MM.1S (cell line): Measurements from ENCODE around the gene PARP11.

ENCODE experiments used
- DNase-seq: peaks from one replicate; pipeline ENCODE4 v3.0.0-alpha.2; 2015
- H2AFZ ChIP-seq: fragments of 300-600 bp; sonication (generic); 2 replicates; pipeline ENCODE4 v1.6.0; 2016; ENCODE audit warnings: antibody characterized with exemption, low read length
- H3F3A ChIP-seq: fragments of 300-600 bp; sonication (generic); 2 replicates; pipeline ENCODE4 v1.6.1; 2016; ENCODE audit warnings: mild to moderate bottlenecking, antibody characterized with exemption, low read length, moderate library complexity, mixed read lengths; ENCODE audit not compliant: insufficient read depth
- H3K27ac ChIP-seq: fragments of 300-600 bp; sonication (generic); 2 replicates; pipeline ENCODE4 v1.5.1; 2016; ENCODE audit warnings: mild to moderate bottlenecking, low read length
- H3K27me3 ChIP-seq: fragments of 300-600 bp; sonication (generic); replicated peaks from 2 replicates; pipeline ENCODE4 v1.6.0; 2016; ENCODE audit warnings: low read length; ENCODE audit not compliant: insufficient read depth
- H3K36me3 ChIP-seq: fragments of 300-600 bp; sonication (generic); replicated peaks from 2 replicates; pipeline ENCODE4 v1.6.1; 2016; ENCODE audit warnings: mild to moderate bottlenecking, low read length, mixed read lengths; ENCODE audit not compliant: insufficient read depth
- H3K4me1 ChIP-seq: fragments of 300-600 bp; sonication (generic); 2 replicates; pipeline ENCODE4 v1.6.1; 2016; ENCODE audit warnings: low read length, mixed read lengths
- H3K4me2 ChIP-seq: fragments of 300-600 bp; sonication (generic); 2 replicates; pipeline ENCODE4 v1.6.0; 2016; ENCODE audit warnings: low read depth, low read length
- H3K4me3 ChIP-seq: fragments of 300-600 bp; sonication (generic); 2 replicates; pipeline ENCODE4 v1.5.1; 2016; ENCODE audit warnings: low read length, mixed read lengths
- H3K79me2 ChIP-seq: fragments of 300-600 bp; sonication (generic); 2 replicates; pipeline ENCODE4 v1.6.1; 2016; ENCODE audit warnings: mixed run types, low read length, mixed read lengths
- H3K9ac ChIP-seq: fragments of 300-600 bp; sonication (generic); 2 replicates; pipeline ENCODE4 v1.6.1; 2016; ENCODE audit warnings: low read length, mixed read lengths
- H3K9me2 ChIP-seq: fragments of 300-600 bp; sonication (generic); replicated peaks from 2 replicates; pipeline ENCODE4 v1.6.1; 2016; ENCODE audit warnings: mild to moderate bottlenecking, low read length, mixed read lengths; ENCODE audit not compliant: insufficient read depth
- H3K9me3 ChIP-seq: fragments of 300-600 bp; sonication (generic); replicated peaks from 2 replicates; pipeline ENCODE4 v1.6.1; 2016; ENCODE audit warnings: mild to moderate bottlenecking, low read length, mixed read lengths; ENCODE audit not compliant: insufficient read depth
- H4K20me1 ChIP-seq: fragments of 300-600 bp; sonication (generic); 2 replicates; pipeline ENCODE4 v1.6.1; 2016; ENCODE audit warnings: mild to moderate bottlenecking, low read length, moderate library complexity, mixed read lengths; ENCODE audit not compliant: insufficient read depth
- CTCF ChIP-seq: fragments of 300-600 bp; sonication (generic); IDR thresholded peaks from 2 replicates; pipeline ENCODE4 v1.5.1; 2016; ENCODE audit warnings: antibody characterized with exemption, low read length, mixed read lengths
- EZH2 ChIP-seq: fragments of 300-600 bp; sonication (generic); optimal IDR thresholded peaks from 2 replicates; pipeline ENCODE3; 2017; ENCODE audit warnings: low read depth, mild to moderate bottlenecking, antibody characterized with exemption, low read length, mixed read lengths
- EZH2phosphoT487 ChIP-seq: fragments of 300-600 bp; sonication (generic); IDR thresholded peaks from 2 replicates; pipeline ENCODE4 v1.6.1; 2018; ENCODE audit warnings: antibody characterized with exemption, low read length

Gene PARP11

GRCh38 chr12:3885277-3886094 is 12.3 kb upstream of the PARP11 start:
- no peaks in the 10 kb centered on the region for H3K4me1 ChIP-seq
- H3K9me2 ChIP-seq, result no peaks in the 10 kb centered on the region
- H4K20me1 ChIP-seq, result no peaks in the 10 kb centered on the region
- H3K79me2 ChIP-seq, result no peaks in the 10 kb centered on the region
- H3K4me3 ChIP-seq, result no peak overlapping the region
- peak overlapping the region; percentile 72 for H2AFZ ChIP-seq
- H3K4me2 ChIP-seq, result 0 out of 2 replicates have a peak overlapping the region, but pooled peaks have one; percentile 25
- no peak overlapping the region for H3K27ac ChIP-seq
- TF ChIP-seq EZH2 (no peak), CTCF (peak; percentile 86)
- no peak overlapping the region for H3K9ac ChIP-seq
- DNase-seq, result peak; percentile 65
- no peaks in the 10 kb centered on the region for H3K36me3 ChIP-seq
- H3K27me3 ChIP-seq, result peaks cover 19% of the 10 kb centered on the region; the same call in 1 of the 2 replicates
- no peaks in the 10 kb centered on the region for H3F3A ChIP-seq
- H3K9me3 ChIP-seq, result no peaks in the 10 kb centered on the region

- no peak overlapping the region for H3K9ac ChIP-seq
- no peaks in the 10 kb centered on the region for H3K79me2 ChIP-seq
- H3K27me3 ChIP-seq, result peaks cover 19% of the 10 kb centered on the region; the same call in 1 of the 2 replicates
- no peaks in the 10 kb centered on the region for H3K36me3 ChIP-seq
- H3K9me2 ChIP-seq, result no peaks in the 10 kb centered on the region
- no peak for TF ChIP-seq CTCF
- no peak for TF ChIP-seq EZH2phosphoT487
- no peak for TF ChIP-seq EZH2
- no peaks in the 10 kb centered on the region for H3F3A ChIP-seq
- H4K20me1 ChIP-seq, result no peaks in the 10 kb centered on the region
- no peak overlapping the region for H3K27ac ChIP-seq
- H3K4me3 ChIP-seq, result no peak overlapping the region
- no peak overlapping the region for H2AFZ ChIP-seq
- H3K4me1 ChIP-seq, result no peaks in the 10 kb centered on the region
- DNase-seq, result no peak
- no peaks in the 10 kb centered on the region for H3K9me3 ChIP-seq
- no peak overlapping the region for H3K4me2 ChIP-seq
Measured at GRCh38 chr12:3884671-3885070, 11.5 kb upstream of the PARP11 start.

GRCh38 chr12:3882896-3883564 is 9.8 kb upstream of the PARP11 start:
- TF ChIP-seq EZH2, result no peak
- TF ChIP-seq CTCF, result peak; percentile 42
- Histone ChIP-seq H3K36me3 (no peaks in the 10 kb centered on the region), H3F3A (no peaks in the 10 kb centered on the region), H3K4me2 (no peak overlapping the region), H3K27ac (no peak overlapping the region), H3K9ac (no peak overlapping the region), H3K4me3 (no peak overlapping the region), H3K9me2 (no peaks in the 10 kb centered on the region), H3K9me3 (no peaks in the 10 kb centered on the region), H2AFZ (no peak overlapping the region), H3K79me2 (no peaks in the 10 kb centered on the region), H3K4me1 (no peaks in the 10 kb centered on the region), H3K27me3 (peaks cover 19% of the 10 kb centered on the region; the same call in 1 of the 2 replicates), H4K20me1 (no peaks in the 10 kb centered on the region)
- peak; percentile 38 for DNase-seq
